Measurements from ENCODE around the gene ODAD3. TPM values are rescaled to one million over a fixed set of nuclear protein-coding genes. Genes with fewer than 3 reads are reported as not detected.

ODAD3 gene
- total and polyA plus RNA-seq, 10 of the 15 experiments (the other 5 are each of a cell fraction or from before 2014, with no cell fraction given) = 0.11 to 0.39 (median 0.28) TPM; not detected in 7

- no peak overlapping the region for H3K4me3 ChIP-seq
- no peak overlapping the region for H3K9ac ChIP-seq (ENCODE audit: control insufficient read depth, insufficient read depth, low read length)
- CTCF ChIA-PET = no interaction called here
- no peaks in the 10 kb centered on the region for H4K20me1 ChIP-seq (ENCODE audit: control insufficient read depth, insufficient read depth)
- H3K27ac ChIP-seq (ENCODE audit: control insufficient read depth, insufficient read depth) = no peak overlapping the region
- DNase-seq (ENCODE audit: low read depth, low spot score) = no peak
- RAD21 ChIA-PET (ENCODE audit: unreplicated experiment) = no interaction called here
- H3K4me2 ChIP-seq (ENCODE audit: control insufficient read depth, insufficient read depth) = no peak overlapping the region
- H2AFZ ChIP-seq (ENCODE audit: control insufficient read depth, low read depth, low read length) = no peak overlapping the region
- no peaks in the 10 kb centered on the region for H3K9me3 ChIP-seq (replicated peaks; ENCODE audit: control insufficient read depth, insufficient read depth, low read length)
- no peaks in the 10 kb centered on the region for H3K36me3 ChIP-seq (ENCODE audit: control insufficient read depth in 2 of 2, insufficient read depth in 2 of 2, low read length in 1 of 2)
- no peaks in the 10 kb centered on the region for H3K79me2 ChIP-seq (ENCODE audit: control insufficient read depth, insufficient read depth, low read length)
- WGBS (ENCODE audit: insufficient coverage, insufficient replicate concordance, low lambda C conversion rate, missing lambda C conversion rate) = 45% methylated on average over 9 of the region's 9 CpGs
- ATAC-seq = no peak
- SMC1A ChIA-PET (ENCODE audit: uncharacterized antibody, unreplicated experiment) = interaction anchor here (0.5 kb wide), 1 partner anchor 131 kb away, joined by 3 read pairs; no protein-coding TSS in a partner anchor
- no TSS peak for BruUV-seq (replicated peaks)
- intact Hi-C loops (cut with micrococcal nuclease; ENCODE audit: unreplicated experiment) (no loop called here), in situ Hi-C loops (cut with MboI) (no loop called here)
- no peaks in the 10 kb centered on the region for H3K27me3 ChIP-seq (replicated peaks in 1 of 2; ENCODE audit: control insufficient read depth in 2 of 2, insufficient read depth in 2 of 2, low read length in 1 of 2)
- H3K4me1 ChIP-seq (ENCODE audit: control insufficient read depth, insufficient read depth, low read length) = no peaks in the 10 kb centered on the region
- POLR2A ChIA-PET = no interaction called here
- FAIRE-seq = no peak
- no peak for TF ChIP-seq CREB1 (IDR thresholded peaks at IDR 0.05; ENCODE audit: low read depth)
- no peak for TF ChIP-seq E4F1 (IDR thresholded peaks at IDR 0.05; ENCODE audit: borderline replicate concordance, partially characterized antibody)
- no peak for TF ChIP-seq BACH1 (IDR thresholded peaks at IDR 0.05; ENCODE audit: borderline replicate concordance)
- no peak for TF ChIP-seq NFYB (IDR thresholded peaks at IDR 0.05; ENCODE audit: insufficient read depth, low read depth, low read length)
- TF ChIP-seq RAD51 (IDR thresholded peaks at IDR 0.05) = no peak
- no peak for TF ChIP-seq E2F4 (IDR thresholded peaks at IDR 0.05; ENCODE audit: low read depth, low read length)
- TF ChIP-seq SREBF1 (IDR thresholded peaks at IDR 0.05; ENCODE audit: low read length) = no peak
- TF ChIP-seq FOS (IDR thresholded peaks at IDR 0.05; ENCODE audit: borderline replicate concordance, extremely low read depth, insufficient read length) = no peak
- no peak for TF ChIP-seq ZBTB4 (CRISPR knock-in tag; IDR thresholded peaks at IDR 0.05)
- no peak for TF ChIP-seq HDAC6 (IDR thresholded peaks at IDR 0.05; ENCODE audit: unreplicated experiment)
- TF ChIP-seq ZNF592 (IDR thresholded peaks at IDR 0.05) = no peak
- TF ChIP-seq SIX5 (IDR thresholded peaks at IDR 0.05; ENCODE audit: low read depth, low read length, severe bottlenecking) = no peak
- no peak for TF ChIP-seq JUNB (IDR thresholded peaks at IDR 0.05)
Observed at GRCh38 chr19:11399667-11400066, 35.3 kb downstream of the ODAD3 start.

Data from GM12878 (cell line).